Activated T-cell treated with anti-CD3 and anti-CD28 coated beads for 48 hours (primary cell): Measurements from ENCODE around the gene CETP.

Source experiments
- DNase-seq: peaks from one replicate; pipeline ENCODE4 v3.0.0-alpha.2; 2020; ENCODE audit warnings: low read depth

Gene CETP

DNA sequence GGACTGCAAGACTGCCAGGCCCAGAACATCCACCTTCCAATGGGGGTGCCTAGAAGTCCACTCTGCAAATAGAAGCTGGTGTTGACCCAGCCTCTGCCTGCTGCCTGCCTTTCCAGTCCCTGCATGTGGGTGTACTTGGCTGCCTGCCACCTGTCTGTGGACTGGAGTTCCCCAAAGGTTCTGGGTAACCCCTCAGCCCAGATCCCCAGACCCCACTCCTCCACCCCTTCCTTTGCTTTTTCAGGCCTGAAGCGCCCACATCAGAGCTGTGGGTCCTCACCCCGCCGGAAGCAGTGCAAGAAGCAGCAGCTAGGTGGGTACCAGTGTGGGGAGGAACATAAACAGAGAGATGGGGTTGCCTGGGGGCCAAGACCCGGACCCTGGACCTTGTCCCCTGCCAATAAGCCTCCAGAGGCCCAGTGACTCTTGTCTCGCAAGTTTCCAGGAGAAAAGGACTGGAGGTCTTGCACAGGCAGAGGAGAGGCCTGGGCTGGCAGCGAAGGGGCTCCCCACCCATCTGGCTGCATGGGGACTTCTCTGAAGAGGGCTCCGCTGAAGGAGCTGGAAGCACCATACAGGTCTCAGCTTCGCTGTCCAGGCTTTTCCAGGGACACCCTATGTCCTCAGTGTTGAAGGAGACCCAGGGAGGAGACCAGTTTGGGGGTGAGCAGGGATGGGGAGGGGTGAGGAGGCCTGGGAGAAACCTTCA is 61.9 kb downstream of the CETP start:
- peak; percentile 47 for DNase-seq

GRCh38 chr16:57024894-57025680 is 63.3 kb downstream of the CETP start:
- DNase-seq = no peak

- no peak for DNase-seq
Observed at GRCh38 chr16:57025941-57026777, 64.4 kb downstream of the CETP start.

DNA sequence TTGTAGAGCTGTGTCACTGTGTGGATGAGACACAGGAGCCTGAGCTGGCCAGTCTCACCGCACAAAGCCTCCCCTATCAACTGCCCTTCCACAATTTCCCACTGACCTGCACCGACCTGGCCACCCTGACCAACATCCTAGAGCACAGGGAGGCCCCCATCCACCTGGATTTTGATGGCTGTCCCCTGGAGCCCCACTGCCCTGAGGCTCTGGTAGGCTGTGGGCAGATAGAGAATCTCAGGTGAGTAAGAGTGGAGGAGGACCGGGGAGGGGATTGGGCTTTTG is 65.0 kb downstream of the CETP start:
- DNase-seq = no peak

GRCh38 chr16:57027067-57027466 is 65.3 kb downstream of the CETP start:
- no peak for DNase-seq

GRCh38 chr16:57028086-57028485 is 66.3 kb downstream of the CETP start:
- DNase-seq = no peak

DNA sequence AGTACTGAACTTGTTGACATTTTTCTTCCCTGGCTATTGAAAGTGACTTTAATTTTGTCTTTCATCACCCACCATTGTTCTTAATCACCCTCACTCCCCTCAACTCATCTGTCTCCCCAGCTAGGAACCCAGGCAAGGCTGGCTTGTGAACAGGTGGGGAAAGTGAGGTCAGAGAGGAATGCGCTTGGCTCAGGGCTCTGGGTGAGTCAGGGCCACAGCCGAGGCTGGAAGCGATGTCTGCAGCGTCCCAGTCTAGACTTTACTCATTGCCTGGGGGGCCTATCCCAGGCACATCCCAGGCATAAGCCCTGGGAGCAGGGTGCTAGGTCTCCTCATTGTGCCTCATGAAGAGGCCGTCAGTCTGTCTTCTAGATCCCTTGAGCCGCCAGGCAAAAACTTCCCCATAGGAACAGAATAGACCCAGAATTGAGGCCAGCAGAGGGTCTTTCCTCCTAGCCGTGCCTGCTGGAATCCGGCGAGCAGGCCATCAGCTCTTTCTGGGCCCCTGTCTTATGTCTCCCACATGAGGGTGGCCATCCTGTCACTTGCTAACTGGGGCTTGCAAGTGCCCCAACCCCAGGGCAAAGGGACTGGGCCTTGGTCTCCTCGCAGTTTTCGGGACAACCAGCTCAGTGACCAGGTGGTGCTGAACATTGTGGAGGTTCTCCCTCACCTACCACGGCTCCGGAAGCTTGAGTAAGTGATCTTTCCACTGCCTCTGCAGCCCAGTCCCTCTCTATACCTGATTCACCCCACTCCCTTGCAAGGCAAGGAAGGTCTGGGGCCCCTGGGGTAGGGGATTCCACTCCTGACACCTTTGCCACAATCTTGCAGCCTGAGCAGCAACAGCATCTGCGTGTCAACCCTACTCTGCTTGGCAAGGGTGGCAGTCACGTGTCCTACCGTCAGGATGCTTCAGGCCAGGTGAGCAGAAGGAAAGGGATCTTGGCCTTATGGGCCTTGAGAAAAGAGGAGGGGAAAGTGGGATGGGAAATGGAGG is 67.7 kb downstream of the CETP start:
- DNase-seq = no peak

- DNase-seq = no peak
Observed at GRCh38 chr16:57030346-57030902, 68.7 kb downstream of the CETP start.

DNA sequence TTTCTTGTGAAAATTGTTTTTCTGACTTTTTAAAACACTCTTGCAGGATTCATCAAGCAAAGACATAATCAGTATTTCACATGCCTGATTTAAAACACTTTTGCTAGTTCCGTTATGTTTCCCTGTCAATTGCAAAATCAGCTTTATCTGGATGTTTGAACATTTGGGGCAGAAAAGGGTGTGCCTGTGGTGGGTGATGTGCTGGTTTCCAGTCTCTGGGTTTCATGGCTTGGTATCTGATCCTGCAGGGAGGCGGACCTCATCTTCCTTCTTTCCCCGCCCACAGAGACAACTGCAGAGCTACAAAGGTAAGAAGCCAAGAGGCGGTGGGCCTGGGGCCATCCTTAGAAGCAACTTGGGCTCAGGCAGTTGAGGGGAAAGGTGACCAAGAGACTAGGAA is 69.4 kb downstream of the CETP start:
- no peak for DNase-seq

DNA sequence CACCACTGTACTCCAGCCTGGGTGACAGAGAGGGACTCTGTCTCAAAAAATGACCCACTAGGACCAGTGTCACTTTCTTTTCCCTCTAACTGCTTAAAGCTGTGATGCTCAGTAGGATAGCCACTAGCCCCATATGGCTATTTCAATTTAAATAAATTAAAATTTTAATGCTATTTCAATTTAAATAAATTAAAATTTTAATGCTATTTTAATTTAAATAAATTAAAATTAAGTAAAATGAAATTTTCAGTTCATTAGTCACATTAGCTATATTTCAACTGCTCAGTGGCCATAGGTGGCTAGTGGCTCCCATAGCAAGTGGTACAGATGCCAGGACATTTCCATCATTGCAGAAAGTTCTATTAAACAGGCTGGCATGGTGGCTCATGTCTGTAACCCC is 70.6 kb downstream of the CETP start:
- no peak for DNase-seq

DNA sequence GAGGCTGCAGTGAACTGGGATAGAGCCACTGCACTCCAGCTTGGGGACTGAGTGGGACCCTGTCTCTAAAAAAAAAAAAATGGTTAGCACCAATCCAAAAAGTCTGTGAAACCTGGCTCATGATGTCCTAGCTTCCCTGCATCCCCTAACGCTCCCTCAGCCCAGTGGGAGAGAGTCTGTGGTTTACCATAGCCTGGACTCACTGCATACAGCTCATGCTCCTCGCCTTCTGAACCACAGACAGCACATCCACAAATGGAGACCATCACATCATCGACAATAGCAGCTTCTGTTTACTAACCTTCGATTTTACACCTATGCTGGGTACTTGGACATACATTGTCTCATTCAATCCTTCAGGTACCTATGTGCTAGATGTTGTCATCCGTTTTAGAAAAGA is 71.2 kb downstream of the CETP start:
- DNase-seq = no peak
